ENCODE data around the gene PEX16.

GRCh38 chr11:45935349-45936064, 17.8 kb upstream of the PEX16 start:
- no peak for TF ChIP-seq CTCF (conservative IDR thresholded peaks at IDR 0.05)
- no peak for TF ChIP-seq EZH2 (IDR thresholded peaks at IDR 0.05; ENCODE audit: low read depth)

All from PC-9 (cell line).